OCI-LY7 (cell line): ENCODE results near the gene ERFE.

Source experiments
- EZH2phosphoT487 ChIP-seq: fragments of 200-600 bp; sonication (generic); IDR thresholded peaks from 2 replicates; pipeline ENCODE4 v1.6.1; 2018; ENCODE audit warnings: low read depth, borderline replicate concordance, mild to moderate bottlenecking, mixed run types, antibody characterized with exemption, low read length, moderate library complexity, mixed read lengths
- TF ChIP-seq, protein P1 (sequence below): fragments of 200-600 bp; sonication (generic); conservative IDR thresholded peaks from 2 replicates; pipeline ENCODE4 v1.5.1; 2014; ENCODE audit warnings: mild to moderate bottlenecking, antibody characterized with exemption, low read length, moderate library complexity, mixed read lengths

DNA sequence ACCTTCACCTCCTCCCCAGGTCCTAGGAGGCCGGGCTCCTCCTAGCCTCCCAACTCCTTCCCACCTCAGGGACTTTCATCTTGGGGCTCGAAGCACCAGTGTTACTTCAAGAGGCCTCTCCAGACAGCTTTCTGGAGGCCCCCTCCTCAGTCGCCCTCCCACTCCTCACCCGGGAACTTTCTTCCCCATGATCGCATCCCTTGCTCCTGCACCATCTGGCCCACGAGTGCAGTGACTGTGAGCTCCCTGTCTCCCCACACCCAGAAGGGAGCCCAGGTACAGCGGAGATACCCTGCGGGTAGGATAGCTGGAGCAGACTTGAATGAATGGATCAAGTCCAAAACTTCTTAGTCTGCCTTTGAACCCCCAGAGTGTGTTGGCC is 6.1 kb downstream of the ERFE start:
- TF ChIP-seq, protein P1, sequence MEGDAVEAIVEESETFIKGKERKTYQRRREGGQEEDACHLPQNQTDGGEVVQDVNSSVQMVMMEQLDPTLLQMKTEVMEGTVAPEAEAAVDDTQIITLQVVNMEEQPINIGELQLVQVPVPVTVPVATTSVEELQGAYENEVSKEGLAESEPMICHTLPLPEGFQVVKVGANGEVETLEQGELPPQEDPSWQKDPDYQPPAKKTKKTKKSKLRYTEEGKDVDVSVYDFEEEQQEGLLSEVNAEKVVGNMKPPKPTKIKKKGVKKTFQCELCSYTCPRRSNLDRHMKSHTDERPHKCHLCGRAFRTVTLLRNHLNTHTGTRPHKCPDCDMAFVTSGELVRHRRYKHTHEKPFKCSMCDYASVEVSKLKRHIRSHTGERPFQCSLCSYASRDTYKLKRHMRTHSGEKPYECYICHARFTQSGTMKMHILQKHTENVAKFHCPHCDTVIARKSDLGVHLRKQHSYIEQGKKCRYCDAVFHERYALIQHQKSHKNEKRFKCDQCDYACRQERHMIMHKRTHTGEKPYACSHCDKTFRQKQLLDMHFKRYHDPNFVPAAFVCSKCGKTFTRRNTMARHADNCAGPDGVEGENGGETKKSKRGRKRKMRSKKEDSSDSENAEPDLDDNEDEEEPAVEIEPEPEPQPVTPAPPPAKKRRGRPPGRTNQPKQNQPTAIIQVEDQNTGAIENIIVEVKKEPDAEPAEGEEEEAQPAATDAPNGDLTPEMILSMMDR = no peak
- no peak for TF ChIP-seq EZH2phosphoT487
